Left ventricle myocardium inferior (tissue), 1 donor: ENCODE measurements around the gene DIP2B. TPM values are rescaled to one million over a fixed set of nuclear protein-coding genes. Genes with fewer than 3 reads are reported as not detected.
A peak's percentile ranks its signal among the peaks of the same experiment; 100 is the strongest.

Source experiments
- DNase-seq: peaks from one replicate; pipeline ENCODE4 v3.0.0-alpha.2; 2020
- H3K27ac ChIP-seq: fragments of 200-600 bp; replicated peaks from 2 replicates; pipeline ENCODE4 v1.8.0; 2021
- H3K27me3 ChIP-seq: fragments of 200-600 bp; 2 replicates; pipeline ENCODE4 v1.8.0; 2021; ENCODE audit warnings: low read depth
- H3K36me3 ChIP-seq: fragments of 200-600 bp; 2 replicates; pipeline ENCODE4 v1.8.0; 2021
- H3K4me1 ChIP-seq: fragments of 200-600 bp; 2 replicates; pipeline ENCODE4 v1.8.0; 2021
- H3K4me3 ChIP-seq: fragments of 200-600 bp; 2 replicates; pipeline ENCODE4 v1.8.0; 2021; ENCODE audit warnings: mild to moderate bottlenecking, moderate library complexity
- H3K9me3 ChIP-seq: fragments of 200-600 bp; replicated peaks from 2 replicates; pipeline ENCODE4 v1.8.0; 2021
- CTCF ChIP-seq: fragments of 200-600 bp; IDR thresholded peaks from 2 replicates; pipeline ENCODE4 v1.8.0; 2021; ENCODE audit warnings: antibody characterized with exemption, mild to moderate bottlenecking, borderline replicate concordance
- intact Hi-C: fragments of 100-400 bp; cut with micrococcal nuclease; formaldehyde crosslinking; loops from one replicate; pipeline ENCODE4 v1.11.0; 2022
- total RNA-seq: library from RNA; stranded (reverse); fragmentation: NEBNext Ultra II Directional; extraction: Animal tissue kit (Norgen Biotek cat#: 25700); gene quantifications from one replicate; pipeline ENCODE4 v1.2.1, GENCODE V29; 2021
- donor health status: DM: no; HTN: yes; CAD: no; lungs with severe emphysema.

DIP2B gene
- total RNA-seq, 1 donor from 2014 or later = 13.2 TPM

- peaks cover 75% of the 10 kb centered on the region for H3K4me1 ChIP-seq
- no peak for TF ChIP-seq CTCF
- no peaks in the 10 kb centered on the region for H3K36me3 ChIP-seq
- H3K9me3 ChIP-seq = no peaks in the 10 kb centered on the region
- DNase-seq = no peak
- intact Hi-C loops = no loop called here
- no peaks in the 10 kb centered on the region for H3K27me3 ChIP-seq
- no peak overlapping the region for H3K27ac ChIP-seq
- no peak overlapping the region for H3K4me3 ChIP-seq
Observed at GRCh38 chr12:50566066-50566465, 61.3 kb downstream of the DIP2B start.

GRCh38 chr12:50567926-50568325, 63.1 kb downstream of the DIP2B start:
- DNase-seq = no peak
- TF ChIP-seq CTCF = no peak
- Histone ChIP-seq H3K36me3 (no peaks in the 10 kb centered on the region), H3K27me3 (no peaks in the 10 kb centered on the region), H3K9me3 (no peaks in the 10 kb centered on the region), H3K4me3 (no peak overlapping the region), H3K27ac (peak overlapping the region; percentile 75), H3K4me1 (peaks cover 74% of the 10 kb centered on the region)
- intact Hi-C loops = no loop called here

GRCh38 chr12:50568338-50569091, 63.7 kb downstream of the DIP2B start:
- no peak for TF ChIP-seq CTCF
- peaks cover 79% of the 10 kb centered on the region for H3K4me1 ChIP-seq

GRCh38 chr12:50569321-50569720, 64.5 kb downstream of the DIP2B start:
- DNase-seq = no peak
- no peak overlapping the region for H3K4me3 ChIP-seq

More at GRCh38 chr12:50568338-50569091, 63.7 kb downstream of the DIP2B start:
- intact Hi-C loops = no loop called here
- no peaks in the 10 kb centered on the region for H3K9me3 ChIP-seq
- no peaks in the 10 kb centered on the region for H3K36me3 ChIP-seq
- H3K27me3 ChIP-seq = no peaks in the 10 kb centered on the region
- peak overlapping the region; percentile 16 for H3K4me3 ChIP-seq
- H3K27ac ChIP-seq = peak overlapping the region; percentile 75
- no peak for DNase-seq

GRCh38 chr12:50569876-50570275, 65.1 kb downstream of the DIP2B start:
- Histone ChIP-seq H3K9me3 (no peaks in the 10 kb centered on the region), H3K4me3 (no peak overlapping the region), H3K27me3 (no peaks in the 10 kb centered on the region), H3K36me3 (no peaks in the 10 kb centered on the region), H3K27ac (peak overlapping the region; percentile 75), H3K4me1 (peaks cover 79% of the 10 kb centered on the region)
- DNase-seq = no peak
- intact Hi-C loops = loop anchor here (10.0 kb wide), 1 partner anchor 45 kb away; no protein-coding TSS in a partner anchor
- TF ChIP-seq CTCF = no peak

More at GRCh38 chr12:50569321-50569720, 64.5 kb downstream of the DIP2B start:
- Histone ChIP-seq H3K4me1 (peaks cover 79% of the 10 kb centered on the region), H3K27ac (peak overlapping the region; percentile 75), H3K9me3 (no peaks in the 10 kb centered on the region), H3K36me3 (no peaks in the 10 kb centered on the region), H3K27me3 (no peaks in the 10 kb centered on the region)
- intact Hi-C loops = no loop called here
- no peak for TF ChIP-seq CTCF
